ENCODE measurements around the gene SLC2A13. TPM values are rescaled to one million over a fixed set of nuclear protein-coding genes. Genes with fewer than 3 reads are reported as not detected.

SLC2A13 gene
- total RNA-seq, 1 experiment from 2014 or later, result 15.3 TPM

GRCh38 chr12:39866135-39866534 lies 239.7 kb downstream of the SLC2A13 start:
- no peak overlapping the region for H3K4me3 Mint-ChIP-seq
- ChIA-PET CTCF (no interaction called here), POLR2A (no interaction called here)
- H3K36me3 Mint-ChIP-seq, result peaks cover 9% of the 10 kb centered on the region
- peaks cover 8% of the 10 kb centered on the region for H3K9me3 Mint-ChIP-seq
- H3K27ac Mint-ChIP-seq, result no peak overlapping the region
- no peaks in the 10 kb centered on the region for H3K4me1 Mint-ChIP-seq
- TF ChIP-seq NR2C2 (CRISPR knock-in tag; IDR thresholded peaks at IDR 0.05) (no peak), PRRX2 (CRISPR knock-in tag; IDR thresholded peaks at IDR 0.05) (no peak)
- no peaks in the 10 kb centered on the region for H3K27me3 Mint-ChIP-seq (ENCODE audit: low read depth)
- ATAC-seq (no peak), DNase-seq (ENCODE audit: low spot score) (no peak)

DNA sequence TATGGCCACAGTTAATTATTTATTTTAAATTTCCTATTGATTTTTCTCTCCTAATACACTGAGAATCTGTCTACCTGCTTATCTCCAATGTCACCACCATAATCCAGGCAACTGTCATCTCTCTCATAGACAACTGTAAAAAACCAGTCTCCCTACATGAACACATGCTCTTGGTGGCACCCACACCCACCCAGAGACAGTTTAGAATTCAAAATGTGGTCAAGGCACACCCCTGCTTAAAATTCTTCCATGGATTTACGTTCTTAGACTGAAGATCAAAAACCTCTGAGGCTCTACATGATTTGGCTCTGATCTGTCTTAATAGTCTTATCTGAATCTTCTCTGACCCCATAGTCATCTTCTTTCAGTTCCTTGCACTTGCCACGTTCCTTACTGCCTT lies 245.2 kb downstream of the SLC2A13 start:
- DNase-seq (ENCODE audit: low spot score), result no peak
- H3K4me1 Mint-ChIP-seq, result no peaks in the 10 kb centered on the region
- no peak overlapping the region for H3K4me3 Mint-ChIP-seq
- no peaks in the 10 kb centered on the region for H3K27me3 Mint-ChIP-seq (ENCODE audit: low read depth)
- H3K36me3 Mint-ChIP-seq, result peaks cover 4% of the 10 kb centered on the region
- ChIA-PET CTCF (no interaction called here), POLR2A (no interaction called here)
- TF ChIP-seq, protein P1, sequence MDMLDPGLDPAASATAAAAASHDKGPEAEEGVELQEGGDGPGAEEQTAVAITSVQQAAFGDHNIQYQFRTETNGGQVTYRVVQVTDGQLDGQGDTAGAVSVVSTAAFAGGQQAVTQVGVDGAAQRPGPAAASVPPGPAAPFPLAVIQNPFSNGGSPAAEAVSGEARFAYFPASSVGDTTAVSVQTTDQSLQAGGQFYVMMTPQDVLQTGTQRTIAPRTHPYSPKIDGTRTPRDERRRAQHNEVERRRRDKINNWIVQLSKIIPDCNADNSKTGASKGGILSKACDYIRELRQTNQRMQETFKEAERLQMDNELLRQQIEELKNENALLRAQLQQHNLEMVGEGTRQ (CRISPR knock-in tag; IDR thresholded peaks at IDR 0.05), result no peak
- TF ChIP-seq, protein P2, sequence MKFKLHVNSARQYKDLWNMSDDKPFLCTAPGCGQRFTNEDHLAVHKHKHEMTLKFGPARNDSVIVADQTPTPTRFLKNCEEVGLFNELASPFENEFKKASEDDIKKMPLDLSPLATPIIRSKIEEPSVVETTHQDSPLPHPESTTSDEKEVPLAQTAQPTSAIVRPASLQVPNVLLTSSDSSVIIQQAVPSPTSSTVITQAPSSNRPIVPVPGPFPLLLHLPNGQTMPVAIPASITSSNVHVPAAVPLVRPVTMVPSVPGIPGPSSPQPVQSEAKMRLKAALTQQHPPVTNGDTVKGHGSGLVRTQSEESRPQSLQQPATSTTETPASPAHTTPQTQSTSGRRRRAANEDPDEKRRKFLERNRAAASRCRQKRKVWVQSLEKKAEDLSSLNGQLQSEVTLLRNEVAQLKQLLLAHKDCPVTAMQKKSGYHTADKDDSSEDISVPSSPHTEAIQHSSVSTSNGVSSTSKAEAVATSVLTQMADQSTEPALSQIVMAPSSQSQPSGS (CRISPR knock-in tag; IDR thresholded peaks at IDR 0.05; ENCODE audit: borderline replicate concordance, low read depth), result no peak
- TF ChIP-seq NFATC4 (CRISPR knock-in tag; IDR thresholded peaks at IDR 0.05) (no peak), E2F4 (CRISPR knock-in tag; IDR thresholded peaks at IDR 0.05; ENCODE audit: borderline replicate concordance, low read depth) (no peak), ESRRA (CRISPR knock-in tag; IDR thresholded peaks at IDR 0.05; ENCODE audit: borderline replicate concordance) (no peak), RELA (CRISPR knock-in tag; IDR thresholded peaks at IDR 0.05; ENCODE audit: borderline replicate concordance) (no peak), ZSCAN18 (CRISPR knock-in tag; IDR thresholded peaks at IDR 0.05) (no peak), RORB (CRISPR knock-in tag; IDR thresholded peaks at IDR 0.05) (no peak), ZNF416 (CRISPR knock-in tag; IDR thresholded peaks at IDR 0.05) (no peak), MXD4 (CRISPR knock-in tag; IDR thresholded peaks at IDR 0.05; ENCODE audit: borderline replicate concordance) (no peak)
- TF ChIP-seq, protein P3, sequence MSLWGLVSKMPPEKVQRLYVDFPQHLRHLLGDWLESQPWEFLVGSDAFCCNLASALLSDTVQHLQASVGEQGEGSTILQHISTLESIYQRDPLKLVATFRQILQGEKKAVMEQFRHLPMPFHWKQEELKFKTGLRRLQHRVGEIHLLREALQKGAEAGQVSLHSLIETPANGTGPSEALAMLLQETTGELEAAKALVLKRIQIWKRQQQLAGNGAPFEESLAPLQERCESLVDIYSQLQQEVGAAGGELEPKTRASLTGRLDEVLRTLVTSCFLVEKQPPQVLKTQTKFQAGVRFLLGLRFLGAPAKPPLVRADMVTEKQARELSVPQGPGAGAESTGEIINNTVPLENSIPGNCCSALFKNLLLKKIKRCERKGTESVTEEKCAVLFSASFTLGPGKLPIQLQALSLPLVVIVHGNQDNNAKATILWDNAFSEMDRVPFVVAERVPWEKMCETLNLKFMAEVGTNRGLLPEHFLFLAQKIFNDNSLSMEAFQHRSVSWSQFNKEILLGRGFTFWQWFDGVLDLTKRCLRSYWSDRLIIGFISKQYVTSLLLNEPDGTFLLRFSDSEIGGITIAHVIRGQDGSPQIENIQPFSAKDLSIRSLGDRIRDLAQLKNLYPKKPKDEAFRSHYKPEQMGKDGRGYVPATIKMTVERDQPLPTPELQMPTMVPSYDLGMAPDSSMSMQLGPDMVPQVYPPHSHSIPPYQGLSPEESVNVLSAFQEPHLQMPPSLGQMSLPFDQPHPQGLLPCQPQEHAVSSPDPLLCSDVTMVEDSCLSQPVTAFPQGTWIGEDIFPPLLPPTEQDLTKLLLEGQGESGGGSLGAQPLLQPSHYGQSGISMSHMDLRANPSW (CRISPR knock-in tag; conservative IDR thresholded peaks at IDR 0.05; ENCODE audit: low read depth), result no peak
- peaks cover 5% of the 10 kb centered on the region for H3K9me3 Mint-ChIP-seq
- H3K27ac Mint-ChIP-seq, result no peak overlapping the region
- no peak for ATAC-seq

GRCh38 chr12:39853003-39853402 lies 252.9 kb downstream of the SLC2A13 start:
- Mint-ChIP-seq H3K4me3 (no peak overlapping the region), H3K36me3 (peaks cover 4% of the 10 kb centered on the region; the same call in 1 of the 2 replicates), H3K4me1 (peaks cover 6% of the 10 kb centered on the region; the same call in 1 of the 2 replicates), H3K9me3 (peaks cover 8% of the 10 kb centered on the region), H3K27me3 (ENCODE audit: low read depth) (no peaks in the 10 kb centered on the region), H3K27ac (no peak overlapping the region)
- ChIA-PET POLR2A (no interaction called here), CTCF (no interaction called here)
- TF ChIP-seq HMGXB4 (CRISPR knock-in tag; IDR thresholded peaks at IDR 0.05) (no peak), JUN (CRISPR knock-in tag; IDR thresholded peaks at IDR 0.05) (no peak), PREB (CRISPR knock-in tag; IDR thresholded peaks at IDR 0.05; ENCODE audit: borderline replicate concordance) (no peak), ZNF219 (CRISPR knock-in tag; IDR thresholded peaks at IDR 0.05; ENCODE audit: borderline replicate concordance) (no peak)
- DNase-seq (ENCODE audit: low spot score) (no peak), ATAC-seq (no peak)
